Neural cell (in vitro differentiated cells): ENCODE results near the gene IFT122. TPM values are rescaled to one million over a fixed set of nuclear protein-coding genes. Genes with fewer than 3 reads are reported as not detected.
"Not testable (repeated sequence)": the region's sequence is repeated elsewhere in the genome, so short reads cannot be mapped to it uniquely, and the experiment has no call there.

ENCODE experiments used
- H2AFZ ChIP-seq: fragments of 200-600, 300-800 bp; sonication (generic), shearing (Covaris generic); 2 replicates; pipeline ENCODE4 v1.6.0; 2014; ENCODE audit warnings: low read depth, mild to moderate bottlenecking, antibody characterized with exemption, low read length, moderate library complexity
- H3F3A ChIP-seq: fragments of 200-600 bp; shearing (Covaris generic); 2 replicates; pipeline ENCODE4 v1.6.1; 2016; ENCODE audit warnings: mild to moderate bottlenecking, moderate library complexity, mixed read lengths, antibody characterized with exemption, low read length; ENCODE audit not compliant: insufficient read depth, poor library complexity, severe bottlenecking
- H3K27ac ChIP-seq: fragments of 200-600, 300-800 bp; sonication (generic), shearing (Covaris generic); 2 replicates; pipeline ENCODE4 v1.5.1; 2014; ENCODE audit warnings: mild to moderate bottlenecking, low read length, moderate library complexity
- H3K27me3 ChIP-seq: fragments of 300-800, 200-600 bp; sonication (generic), shearing (Covaris generic); 2 replicates; pipeline ENCODE4 v1.6.0; 2014; ENCODE audit warnings: mild to moderate bottlenecking, low read depth, low read length, moderate library complexity; ENCODE audit not compliant: insufficient read depth
- H3K36me3 ChIP-seq: fragments of 300-800, 200-600 bp; sonication (generic), shearing (Covaris generic); 2 replicates; pipeline ENCODE4 v1.5.1; 2014; ENCODE audit warnings: mild to moderate bottlenecking, antibody characterized with exemption, low read length, moderate library complexity; ENCODE audit not compliant: insufficient read depth
- H3K4me2 ChIP-seq: fragments of 300-800, 200-600 bp; sonication (generic), shearing (Covaris generic); 2 replicates; pipeline ENCODE4 v1.6.0; 2014; ENCODE audit warnings: mild to moderate bottlenecking, low read length
- H3K4me3 ChIP-seq: fragments of 300-800, 200-600 bp; sonication (generic), shearing (Covaris generic); 2 replicates; pipeline ENCODE4 v1.5.1; 2014; ENCODE audit warnings: mild to moderate bottlenecking, low read length, moderate library complexity
- H3K79me2 ChIP-seq: fragments of 200-600 bp; shearing (Covaris generic); replicated peaks from 2 replicates; pipeline ENCODE4 v1.6.0; 2014; ENCODE audit warnings: mild to moderate bottlenecking, low read length, moderate library complexity; ENCODE audit not compliant: insufficient read depth
- H3K9ac ChIP-seq: fragments of 300-800, 200-600 bp; sonication (generic), shearing (Covaris generic); 2 replicates; pipeline ENCODE4 v1.6.1; 2016; ENCODE audit warnings: mild to moderate bottlenecking, low read length, mixed read lengths
- H3K9me2 ChIP-seq: fragments of 200-600 bp; shearing (Covaris generic); 2 replicates; pipeline ENCODE4 v1.6.1; 2016; ENCODE audit warnings: mild to moderate bottlenecking, low read length, mixed read lengths; ENCODE audit not compliant: insufficient read depth
- H3K9me3 ChIP-seq: fragments of 200-600, 300-800 bp; sonication (generic), shearing (Covaris generic); 2 replicates; pipeline ENCODE4 v1.6.1; 2016; ENCODE audit warnings: mild to moderate bottlenecking, mixed run types, low read length, moderate library complexity, mixed read lengths
- H4K20me1 ChIP-seq: fragments of 200-600 bp; shearing (Covaris generic); 2 replicates; pipeline ENCODE4 v1.6.1; 2016; ENCODE audit warnings: mild to moderate bottlenecking, mixed run types; ENCODE audit not compliant: insufficient read depth
- EP300 ChIP-seq: fragments of 450-650 bp; conservative IDR thresholded peaks from 2 replicates; pipeline ENCODE4 v1.6.1; 2014; ENCODE audit warnings: antibody characterized with exemption, mild to moderate bottlenecking, moderate library complexity; ENCODE audit not compliant: poor library complexity, severe bottlenecking
- EZH2 ChIP-seq: fragments of 200-600, 300-800 bp; shearing (Covaris generic), sonication (generic); IDR thresholded peaks from 2 replicates; pipeline ENCODE4 v1.6.1; 2014; ENCODE audit warnings: antibody characterized with exemption, low read length, borderline replicate concordance, mild to moderate bottlenecking; ENCODE audit not compliant: insufficient read depth, poor library complexity, severe bottlenecking
- MXI1 ChIP-seq: fragments of 450-650 bp; conservative IDR thresholded peaks from 2 replicates; pipeline ENCODE4 v1.6.1; 2014; ENCODE audit warnings: antibody characterized with exemption, mild to moderate bottlenecking; ENCODE audit not compliant: poor library complexity, severe bottlenecking
- POLR2AphosphoS5 ChIP-seq: IDR thresholded peaks from 2 replicates; pipeline ENCODE4 v1.6.1; 2012
- RAD21 ChIP-seq: fragments of 450-650 bp; conservative IDR thresholded peaks from 2 replicates; pipeline ENCODE4 v1.6.1; 2014; ENCODE audit warnings: antibody characterized with exemption, mild to moderate bottlenecking, moderate library complexity
- REST ChIP-seq: IDR thresholded peaks from 2 replicates; pipeline ENCODE4 v1.6.1; 2012; ENCODE audit warnings: borderline replicate concordance
- SMC3 ChIP-seq: fragments of 450-650 bp; conservative IDR thresholded peaks from 2 replicates; pipeline ENCODE4 v1.6.1; 2014; ENCODE audit warnings: antibody characterized with exemption, mild to moderate bottlenecking, moderate library complexity; ENCODE audit not compliant: poor library complexity
- TAF1 ChIP-seq: IDR thresholded peaks from 2 replicates; pipeline ENCODE4 v1.6.1; 2012; ENCODE audit warnings: low read depth
- polyA plus RNA-seq: library from polyadenylated mRNA; depleted of rRNA; stranded (reverse); fragments of >200 nt; gene quantifications from 2 replicates; pipeline ENCODE4 v1.2.3, GENCODE V29; 2014
- TF ChIP-seq, protein P1 (sequence below): fragments of 450-650 bp; IDR thresholded peaks from 2 replicates; pipeline ENCODE4 v1.5.1; 2014; ENCODE audit warnings: antibody characterized with exemption, mild to moderate bottlenecking, moderate library complexity; ENCODE audit not compliant: poor library complexity, severe bottlenecking

IFT122 gene
- polyA plus RNA-seq, 1 donor from 2014 or later: 28.3 TPM

DNA sequence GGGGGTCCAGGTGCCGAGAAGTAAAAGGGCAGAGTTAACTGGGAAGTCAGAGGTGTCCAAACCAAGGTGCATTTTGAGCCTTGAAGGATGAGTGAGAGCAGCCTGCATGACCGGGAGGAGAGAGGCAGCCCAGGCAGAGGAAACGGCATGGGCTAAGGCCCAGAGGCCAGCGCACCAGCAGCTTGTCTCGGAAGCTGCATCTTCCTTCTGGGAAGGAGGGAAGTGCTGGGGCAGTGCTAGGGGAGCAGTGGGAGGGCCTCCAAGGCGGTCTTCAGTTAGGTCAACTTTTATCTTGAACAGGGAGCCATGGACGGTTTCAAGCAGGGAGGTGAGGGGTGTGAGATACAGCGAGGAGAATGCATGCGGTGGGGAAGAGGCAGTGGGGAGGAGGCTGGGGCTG lies 104.0 kb downstream of the IFT122 start:
- no peaks in the 10 kb centered on the region for H3K27me3 ChIP-seq
- H3K9me3 ChIP-seq: no peaks in the 10 kb centered on the region
- no peak overlapping the region for H3K4me3 ChIP-seq
- no peak overlapping the region for H3K9ac ChIP-seq
- H3K79me2 ChIP-seq: no peaks in the 10 kb centered on the region
- no peaks in the 10 kb centered on the region for H3K9me2 ChIP-seq
- no peaks in the 10 kb centered on the region for H3K36me3 ChIP-seq
- no peaks in the 10 kb centered on the region for H3F3A ChIP-seq
- H2AFZ ChIP-seq: no peak overlapping the region
- H3K4me2 ChIP-seq: no peak overlapping the region
- no peak for TF ChIP-seq EZH2
- no peak for TF ChIP-seq REST
- no peak for TF ChIP-seq POLR2AphosphoS5
- no peak for TF ChIP-seq RAD21
- TF ChIP-seq EP300: no peak
- no peak for TF ChIP-seq MXI1
- TF ChIP-seq TAF1: no peak
- TF ChIP-seq, protein P1, sequence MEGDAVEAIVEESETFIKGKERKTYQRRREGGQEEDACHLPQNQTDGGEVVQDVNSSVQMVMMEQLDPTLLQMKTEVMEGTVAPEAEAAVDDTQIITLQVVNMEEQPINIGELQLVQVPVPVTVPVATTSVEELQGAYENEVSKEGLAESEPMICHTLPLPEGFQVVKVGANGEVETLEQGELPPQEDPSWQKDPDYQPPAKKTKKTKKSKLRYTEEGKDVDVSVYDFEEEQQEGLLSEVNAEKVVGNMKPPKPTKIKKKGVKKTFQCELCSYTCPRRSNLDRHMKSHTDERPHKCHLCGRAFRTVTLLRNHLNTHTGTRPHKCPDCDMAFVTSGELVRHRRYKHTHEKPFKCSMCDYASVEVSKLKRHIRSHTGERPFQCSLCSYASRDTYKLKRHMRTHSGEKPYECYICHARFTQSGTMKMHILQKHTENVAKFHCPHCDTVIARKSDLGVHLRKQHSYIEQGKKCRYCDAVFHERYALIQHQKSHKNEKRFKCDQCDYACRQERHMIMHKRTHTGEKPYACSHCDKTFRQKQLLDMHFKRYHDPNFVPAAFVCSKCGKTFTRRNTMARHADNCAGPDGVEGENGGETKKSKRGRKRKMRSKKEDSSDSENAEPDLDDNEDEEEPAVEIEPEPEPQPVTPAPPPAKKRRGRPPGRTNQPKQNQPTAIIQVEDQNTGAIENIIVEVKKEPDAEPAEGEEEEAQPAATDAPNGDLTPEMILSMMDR: no peak
- TF ChIP-seq SMC3: no peak
- no peak overlapping the region for H3K27ac ChIP-seq
- H4K20me1 ChIP-seq: no peaks in the 10 kb centered on the region

DNA sequence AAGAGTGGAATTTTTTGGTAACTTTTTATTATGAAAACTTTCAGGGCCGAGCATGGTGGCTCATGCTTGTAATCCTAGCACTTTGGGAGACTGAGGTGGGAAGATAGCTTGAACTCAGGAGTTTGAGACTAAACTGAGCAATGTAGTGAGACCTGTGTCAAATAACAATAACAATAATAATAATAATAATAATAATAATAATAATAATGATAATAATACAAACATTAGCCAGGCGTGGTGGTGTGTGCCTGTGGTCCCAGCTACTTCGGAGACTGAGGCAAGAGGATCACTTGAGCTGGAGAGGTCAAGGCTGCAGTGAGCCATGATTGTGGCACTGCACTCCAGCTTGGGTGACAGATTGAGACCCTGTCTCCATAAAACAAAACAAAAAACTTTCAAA lies 105.9 kb downstream of the IFT122 start:
- H3K27ac ChIP-seq, H3K9me2 ChIP-seq, H3K27me3 ChIP-seq, H3K79me2 ChIP-seq, H4K20me1 ChIP-seq, H3K4me2 ChIP-seq, H3K36me3 ChIP-seq, H3K4me3 ChIP-seq, H3K9me3 ChIP-seq, H2AFZ ChIP-seq, H3K9ac ChIP-seq, H3F3A ChIP-seq: not testable (repeated sequence)

DNA sequence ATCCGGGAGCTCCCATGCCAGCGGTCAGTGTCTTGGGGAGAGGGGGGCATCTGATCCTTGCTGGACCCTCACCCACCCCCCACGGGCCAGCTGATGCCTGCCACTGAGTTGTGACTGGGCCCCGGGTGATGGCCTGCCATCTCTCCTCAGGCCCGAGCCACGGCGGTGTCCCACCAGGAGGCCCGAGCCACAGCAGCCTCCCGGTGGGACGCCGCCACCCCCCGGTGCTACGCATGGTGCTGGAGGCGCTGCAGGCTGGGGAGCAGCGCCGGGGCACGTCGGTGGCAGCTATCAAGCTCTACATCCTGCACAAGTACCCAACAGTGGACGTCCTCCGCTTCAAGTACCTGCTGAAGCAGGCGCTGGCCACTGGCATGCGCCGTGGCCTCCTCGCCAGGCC lies 107.2 kb downstream of the IFT122 start:
- Histone ChIP-seq H2AFZ (no peak overlapping the region), H3K9ac (no peak overlapping the region), H3K79me2 (no peaks in the 10 kb centered on the region), H3K4me2 (no peak overlapping the region), H3K27ac (no peak overlapping the region), H3K9me3 (no peaks in the 10 kb centered on the region), H3K36me3 (no peaks in the 10 kb centered on the region), H3F3A (no peaks in the 10 kb centered on the region), H3K4me3 (no peak overlapping the region), H3K9me2 (no peaks in the 10 kb centered on the region), H3K27me3 (no peaks in the 10 kb centered on the region), H4K20me1 (no peaks in the 10 kb centered on the region)
- TF ChIP-seq MXI1 (no peak), EP300 (no peak), EZH2 (no peak), POLR2AphosphoS5 (no peak), TAF1 (no peak)
